GM11168 (cell line): Measurements from ENCODE around the gene CADPS2.
"Not testable (repeated sequence)": the region's sequence is repeated elsewhere in the genome, so short reads cannot be mapped to it uniquely, and the experiment has no call there.

Source experiments
- in situ Hi-C: fragments of 300-500 bp; cut with MboI; formaldehyde crosslinking; loops from one replicate; pipeline ENCODE4 v1.12.0; 2022; ENCODE audit warnings: low sequenced_read_pairs; ENCODE audit not compliant: unreplicated experiment

The CADPS2 gene

DNA sequence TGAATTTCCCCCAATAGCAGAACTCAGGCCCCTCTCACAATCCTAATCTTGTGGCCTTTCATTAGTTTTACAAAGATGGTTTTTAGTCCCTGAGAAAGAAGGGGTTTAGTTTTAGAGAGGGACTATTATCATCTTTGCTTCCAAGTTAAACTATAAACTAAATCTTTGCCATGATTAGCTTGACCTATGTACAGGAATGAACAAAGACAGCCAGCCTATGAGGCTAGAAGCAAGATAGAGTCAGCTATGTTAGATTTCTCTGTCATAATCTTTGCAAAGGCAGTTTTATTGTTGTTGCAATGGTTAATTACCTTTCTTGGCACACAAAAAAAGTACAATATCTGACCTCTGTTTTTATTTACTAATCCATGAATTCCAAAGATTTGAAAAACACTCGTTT lies 206.4 kb downstream of the CADPS2 start:
- in situ Hi-C loops = no loop called here

GRCh38 chr7:122679269-122679709 lies 207.0 kb downstream of the CADPS2 start:
- in situ Hi-C loops = not testable (repeated sequence)

DNA sequence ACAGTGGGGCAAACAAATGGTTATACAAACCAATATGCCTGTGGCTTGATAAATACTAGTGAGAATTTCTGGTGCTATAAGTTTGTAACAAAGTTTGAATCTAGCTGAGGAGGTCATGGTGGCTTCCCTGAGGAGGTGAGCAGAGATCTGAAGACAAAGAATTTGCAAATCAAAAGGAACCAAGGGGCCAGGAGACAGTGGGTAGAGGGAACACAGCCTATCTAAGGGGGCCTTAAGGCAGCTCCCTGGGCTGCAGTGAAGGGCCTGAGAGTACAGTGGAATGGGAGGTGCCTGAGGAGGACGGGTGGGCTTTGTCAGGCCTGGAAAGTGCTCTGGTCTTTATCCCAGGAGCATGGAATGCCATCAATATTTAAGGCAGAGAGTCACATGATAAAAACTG lies 209.1 kb downstream of the CADPS2 start:
- in situ Hi-C loops = no loop called here

DNA sequence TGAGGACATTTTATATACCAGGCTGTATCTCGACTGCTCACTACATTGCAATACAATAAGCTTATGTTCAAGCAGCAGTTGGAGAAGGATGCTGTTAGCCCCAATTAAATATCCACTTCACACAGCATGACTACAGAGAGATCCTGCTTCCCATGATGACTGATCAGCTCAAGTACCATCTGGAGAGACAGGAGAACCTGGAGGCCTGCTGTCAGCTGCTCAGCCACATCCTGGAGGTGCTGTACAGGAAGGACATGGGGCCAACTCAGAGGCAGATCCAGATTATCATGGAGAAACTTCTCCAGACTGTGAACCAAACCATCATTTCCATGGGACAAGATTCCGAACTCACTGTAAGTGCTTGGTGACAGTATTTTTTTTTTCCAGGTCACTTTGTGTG lies 209.8 kb downstream of the CADPS2 start:
- in situ Hi-C loops = no loop called here

DNA sequence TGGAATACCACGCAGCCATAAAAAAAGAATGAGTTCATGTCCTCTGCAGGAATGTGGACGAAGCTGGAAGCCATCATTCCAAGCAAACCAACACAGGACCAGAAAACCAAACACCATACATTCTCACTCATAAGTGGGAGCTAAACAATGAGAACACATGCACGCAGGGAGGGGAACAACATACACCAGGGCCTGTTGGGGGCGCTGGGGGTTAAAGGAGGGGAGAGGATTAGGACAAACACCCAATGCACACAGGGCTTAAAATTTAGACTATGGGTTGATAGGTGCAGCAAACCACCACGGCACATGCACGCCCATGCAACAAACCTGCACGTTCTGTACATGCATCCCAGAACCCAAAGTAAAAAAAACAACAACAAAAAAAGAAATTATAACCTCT lies 210.6 kb downstream of the CADPS2 start:
- in situ Hi-C loops = no loop called here

- in situ Hi-C loops = no loop called here
Observed at GRCh38 chr7:122675011-122675410, 211.2 kb downstream of the CADPS2 start.

DNA sequence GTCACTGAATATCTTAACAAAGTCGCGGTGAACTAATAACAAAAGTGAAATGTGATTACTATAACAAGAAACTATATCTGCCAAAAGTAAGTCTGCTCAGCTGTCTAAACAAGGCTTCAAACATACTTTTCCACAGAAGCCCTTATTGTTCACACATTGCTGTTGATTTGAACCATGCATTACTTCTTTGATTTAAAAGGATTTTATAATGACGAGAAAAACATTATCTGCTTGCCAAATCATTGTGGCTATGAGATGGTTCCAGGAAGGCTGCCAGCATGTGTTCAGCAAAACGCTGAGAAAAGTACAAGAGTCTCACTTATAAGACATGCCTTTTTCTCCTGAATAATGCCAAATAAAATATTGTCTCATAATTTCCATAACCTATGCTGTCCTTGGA lies 211.8 kb downstream of the CADPS2 start:
- in situ Hi-C loops = no loop called here

DNA sequence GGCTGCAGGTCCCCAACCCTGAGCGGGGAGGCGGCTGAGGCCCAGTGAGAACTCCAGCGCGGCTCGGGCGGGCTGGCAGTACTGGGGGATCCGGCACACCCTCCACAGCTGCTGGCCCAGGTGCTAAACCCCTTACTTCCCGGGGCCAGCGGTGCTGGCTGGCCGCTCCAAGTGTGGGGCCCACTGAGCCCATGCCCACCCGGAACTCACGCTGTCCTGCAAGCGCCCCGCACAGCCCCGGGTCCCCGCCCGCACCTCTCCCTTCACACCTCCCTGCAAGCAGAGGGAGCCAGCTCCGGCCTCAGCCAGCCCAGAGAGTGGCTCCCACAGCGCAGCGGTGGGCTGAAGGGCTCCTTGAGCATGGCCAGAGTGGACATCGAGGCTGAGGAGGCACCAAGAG lies 212.3 kb downstream of the CADPS2 start:
- in situ Hi-C loops = no loop called here

DNA sequence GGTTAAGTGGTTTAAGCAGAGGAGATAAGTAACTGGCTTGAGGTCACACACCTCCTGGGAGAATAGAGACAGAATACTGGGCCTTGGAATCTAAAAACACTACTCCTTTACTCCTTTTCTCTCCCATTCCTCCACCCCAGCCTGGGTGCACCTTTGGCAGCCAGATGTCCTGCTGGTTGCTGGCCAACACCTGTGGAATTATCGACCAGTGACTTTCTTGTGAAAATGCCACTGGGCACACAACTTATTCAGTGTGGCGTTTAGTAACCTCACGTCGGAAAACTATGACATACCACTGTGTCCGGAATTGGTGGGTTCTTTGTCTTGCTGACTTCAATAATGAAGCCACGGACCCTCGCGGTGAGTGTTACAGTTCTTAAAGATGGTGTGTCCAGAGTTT lies 213.7 kb downstream of the CADPS2 start:
- in situ Hi-C loops = no loop called here

GRCh38 chr7:122663733-122664132 lies 222.5 kb downstream of the CADPS2 start:
- in situ Hi-C loops = no loop called here

DNA sequence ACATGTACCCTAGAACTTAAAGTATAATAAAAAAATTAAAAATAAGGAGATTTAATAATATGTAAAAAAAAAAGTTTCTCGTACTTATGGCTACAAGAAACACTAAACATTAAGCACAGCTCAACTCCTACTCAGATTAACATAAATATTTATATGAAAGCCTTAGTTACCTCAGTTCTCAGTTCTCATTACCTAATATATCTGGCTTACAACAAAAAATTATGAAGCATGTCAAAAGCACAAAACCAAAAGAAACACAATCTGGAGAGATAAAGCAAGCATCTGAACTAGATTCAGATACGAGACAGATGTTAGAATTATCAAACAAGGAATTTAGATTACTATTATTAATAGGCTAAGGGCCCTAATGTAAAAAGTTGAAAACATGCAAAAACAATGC lies 227.4 kb downstream of the CADPS2 start:
- in situ Hi-C loops = no loop called here

- in situ Hi-C loops = no loop called here
Observed at GRCh38 chr7:122653685-122654084, 232.6 kb downstream of the CADPS2 start.

DNA sequence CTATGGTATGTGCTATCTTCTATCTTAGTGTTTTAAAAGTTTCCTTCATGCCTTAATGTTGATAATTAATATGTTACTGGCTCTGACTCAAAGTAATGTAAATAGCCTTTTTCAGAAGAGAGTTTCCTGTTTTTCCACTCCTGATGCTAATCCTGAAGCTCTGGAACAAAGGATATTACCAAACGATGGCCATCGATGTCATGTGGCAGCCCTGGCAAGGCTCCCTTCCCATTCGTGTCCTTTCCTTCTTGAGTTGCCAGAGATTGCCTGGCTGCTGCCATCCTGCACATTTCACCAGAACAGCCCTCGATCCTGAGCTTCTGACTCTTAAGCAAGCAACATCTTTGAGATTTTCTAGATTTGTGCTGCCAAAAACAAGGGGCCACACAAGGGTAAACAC lies 233.4 kb downstream of the CADPS2 start:
- in situ Hi-C loops = no loop called here

DNA sequence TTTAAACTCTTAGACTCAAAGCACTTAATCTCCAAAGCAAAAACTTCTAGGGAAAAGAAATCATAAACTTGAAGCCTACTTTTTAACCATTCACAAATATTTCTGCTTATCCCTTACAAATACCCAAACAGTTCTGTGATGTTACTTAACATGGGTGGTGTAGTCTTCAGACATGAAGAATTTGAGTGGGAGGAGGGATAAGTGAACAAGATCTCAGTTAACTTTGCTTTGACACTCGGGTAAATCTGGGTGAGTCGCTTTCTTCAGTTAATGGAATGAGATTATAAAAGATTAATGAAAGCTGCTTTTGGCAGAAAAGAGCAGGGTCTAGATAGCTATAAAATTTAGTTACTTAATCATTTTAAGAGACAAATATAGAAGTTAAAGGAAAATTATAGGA lies 234.8 kb downstream of the CADPS2 start:
- in situ Hi-C loops = no loop called here

GRCh38 chr7:122643250-122643649 lies 243.0 kb downstream of the CADPS2 start:
- in situ Hi-C loops = no loop called here

DNA sequence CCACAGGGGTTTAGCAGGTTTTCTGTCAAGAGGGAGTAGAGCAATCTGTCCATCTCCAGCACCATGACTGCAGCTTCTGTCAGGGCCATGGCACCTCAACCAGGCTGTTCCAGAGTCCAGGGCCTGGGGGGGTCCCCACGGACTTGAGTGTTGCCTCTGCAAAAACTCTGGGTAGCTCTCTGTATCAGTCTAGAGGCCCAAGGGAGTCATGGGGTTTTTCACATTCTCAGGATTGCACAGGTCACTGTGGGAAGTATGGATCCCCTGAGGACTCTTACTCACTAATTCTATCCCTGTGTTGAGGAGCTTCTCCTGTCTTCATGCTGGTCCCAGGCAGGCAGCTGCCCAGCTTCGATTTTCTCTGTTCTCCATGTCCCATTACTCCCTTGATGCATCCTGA lies 247.8 kb downstream of the CADPS2 start:
- in situ Hi-C loops = no loop called here

DNA sequence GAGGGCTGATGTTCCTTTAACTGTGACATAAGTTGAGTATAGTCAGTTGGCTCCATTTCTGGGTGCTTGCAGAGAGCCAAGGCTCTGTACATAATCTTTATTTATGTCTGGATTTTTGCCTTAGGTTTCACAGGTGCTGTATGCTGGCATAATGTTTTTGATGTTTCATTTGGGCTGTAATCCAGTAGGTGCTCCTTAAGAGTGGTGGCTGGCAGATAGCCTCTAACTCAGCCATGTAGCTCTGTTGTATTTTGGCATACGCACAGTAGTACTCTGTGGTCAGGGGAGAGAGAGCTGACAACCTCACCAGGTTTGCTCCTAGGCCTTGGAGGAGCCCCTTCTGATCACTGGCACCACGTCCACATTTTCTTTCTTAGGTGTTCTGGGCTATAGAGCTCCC lies 248.5 kb downstream of the CADPS2 start:
- in situ Hi-C loops = no loop called here

DNA sequence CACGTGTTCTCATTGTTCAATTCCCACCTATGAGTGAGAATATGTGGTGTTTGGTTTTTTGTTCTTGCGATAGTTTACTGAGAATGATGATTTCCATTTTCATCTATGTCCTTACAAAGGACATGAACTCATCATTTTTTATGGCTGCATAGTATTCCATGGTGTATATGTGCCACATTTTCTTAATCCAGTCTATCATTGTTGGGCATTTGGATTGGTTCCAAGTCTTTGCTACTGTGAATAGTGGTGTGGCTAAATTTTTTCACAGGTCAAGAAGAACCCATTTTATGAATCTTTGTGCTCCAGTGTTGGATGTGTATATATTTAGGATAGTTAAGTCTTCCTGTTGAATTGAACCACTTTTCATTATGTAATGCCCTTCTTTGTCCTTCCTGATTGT lies 250.8 kb downstream of the CADPS2 start:
- in situ Hi-C loops = not testable (repeated sequence)

DNA sequence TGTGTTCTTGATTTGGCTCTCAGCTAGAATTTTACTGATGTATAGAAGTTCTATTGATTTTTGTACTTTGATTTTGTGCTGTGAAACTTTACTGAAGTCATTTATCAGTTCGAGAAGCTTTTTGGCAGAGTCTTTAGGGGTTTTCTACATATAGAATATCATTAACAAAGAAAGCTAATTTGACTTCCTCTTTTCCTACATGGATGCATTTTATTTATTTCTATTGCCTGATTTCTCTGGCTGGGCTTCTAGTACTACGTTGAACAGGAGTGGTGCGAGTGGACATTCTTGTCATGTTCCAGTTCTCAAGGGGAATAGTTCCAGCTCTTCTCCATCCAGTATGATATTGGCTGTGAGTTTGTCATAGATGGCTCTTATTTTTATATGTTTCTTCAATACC lies 252.8 kb downstream of the CADPS2 start:
- in situ Hi-C loops = no loop called here

DNA sequence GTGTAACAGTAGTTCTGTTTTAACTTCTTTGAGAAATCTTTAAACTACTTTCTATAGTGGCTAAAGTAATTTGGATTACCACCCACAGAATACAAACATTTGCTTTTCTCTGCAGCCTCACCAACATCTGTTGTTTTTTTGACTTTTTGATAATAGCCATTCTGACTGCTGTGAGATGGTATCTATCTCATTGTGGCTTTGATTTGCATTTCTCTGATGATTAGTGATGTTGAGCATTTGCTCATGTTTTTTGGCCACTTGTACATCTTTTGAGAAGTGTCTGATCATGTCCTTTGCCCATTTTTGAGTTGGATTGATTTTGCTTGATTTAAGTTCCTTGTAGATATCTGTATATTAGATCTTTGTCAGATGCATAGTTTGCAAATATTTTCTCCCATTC lies 254.0 kb downstream of the CADPS2 start:
- in situ Hi-C loops = no loop called here

DNA sequence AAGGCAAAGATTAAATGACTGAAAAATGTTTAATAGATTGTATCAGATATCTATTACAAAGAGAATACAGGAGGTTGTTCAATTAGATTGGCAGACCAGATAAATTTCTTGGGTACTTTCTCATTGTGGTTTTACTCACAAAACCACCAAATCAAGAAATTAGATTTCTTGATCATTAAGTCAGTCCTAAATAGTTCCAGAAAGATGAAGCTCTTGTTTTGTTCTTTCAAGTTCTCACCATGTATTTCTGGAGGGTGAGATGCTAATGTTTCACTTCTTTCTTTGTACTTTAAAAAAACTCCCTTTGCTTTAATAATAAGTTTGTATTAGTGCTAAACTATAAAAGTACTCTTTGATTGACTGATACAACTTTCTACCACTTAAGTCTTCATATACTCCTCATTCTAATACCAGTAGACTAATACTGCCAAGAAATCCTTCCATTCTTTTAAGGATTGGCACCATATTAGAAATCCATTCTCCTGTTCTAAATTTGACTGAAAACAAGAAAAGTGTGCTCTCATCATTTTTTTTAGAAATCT lies 256.8 kb downstream of the CADPS2 start:
- in situ Hi-C loops = no loop called here

DNA sequence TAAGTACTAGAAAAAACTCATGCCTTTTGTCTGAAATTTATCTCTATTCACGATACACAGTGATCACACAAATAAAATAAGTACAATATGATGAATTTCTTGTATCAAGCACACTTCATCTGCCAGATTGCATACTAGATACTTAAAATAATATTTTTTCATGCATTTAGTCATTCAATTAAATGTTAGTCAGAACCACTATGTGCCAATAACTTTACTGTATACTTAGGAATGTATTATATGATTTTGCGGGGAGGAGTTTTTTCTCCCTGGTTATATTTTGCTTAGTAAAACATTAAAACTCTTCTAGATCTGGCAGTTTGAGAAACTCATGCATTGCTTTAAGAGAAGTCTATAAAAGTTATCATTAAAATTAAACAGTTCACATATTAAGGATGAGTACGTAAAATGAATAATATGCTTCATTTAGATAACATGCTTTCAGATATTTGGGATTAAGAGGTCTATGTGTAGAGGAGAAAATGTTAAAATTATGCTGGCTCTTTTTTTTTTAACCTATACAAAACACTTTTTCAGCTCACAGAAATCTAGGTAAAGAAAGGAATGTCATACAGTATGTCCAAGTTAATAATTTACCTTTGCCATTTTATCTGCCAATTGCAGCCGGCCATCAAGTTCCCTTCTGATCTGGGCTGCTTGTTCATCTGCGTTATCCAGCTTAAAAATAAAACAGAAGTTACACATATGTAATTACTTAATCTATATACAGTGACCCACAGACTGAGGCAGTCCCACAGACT lies 257.4 kb downstream of the CADPS2 start:
- in situ Hi-C loops = no loop called here
